A549 (cell line): ENCODE data around the gene TBL1X. TPM values are rescaled to one million over a fixed set of nuclear protein-coding genes. Genes with fewer than 3 reads are reported as not detected.

Source experiments
- ATAC-seq, 2 experiments: fragments of 200-7000 bp in 1 of 2; fragments of >200 bp in 1 of 2; cut with Nextera tagmentation in 1 of 2; cut with Tn5 transposase in 1 of 2; 3 replicates each; pipeline versions ENCODE4 v1.8.0 to v1.9.1; 2018 to 2020; ENCODE audit warnings: mild to moderate bottlenecking in 1 of 2, moderate library complexity in 1 of 2
- CTCF ChIA-PET: fragments of 300-600 bp; sonication (Branson Sonifier 250); formaldehyde crosslinking; extraction: SDS; loops from one replicate; lab custom pipeline; 2021; ENCODE audit warnings: antibody characterized with exemption, inconsistent platforms; lab: Yijun Ruan, JAX
- POLR2A ChIA-PET: fragments of 350-600 bp; formaldehyde crosslinking; extraction: SDS; loops from one replicate; lab custom pipeline; 2021; ENCODE audit warnings: antibody characterized with exemption, inconsistent platforms; lab: Yijun Ruan, JAX
- DNase-seq, 2 experiments: peaks; one replicate each; pipeline versions ENCODE4 v3.0.0 to v3.0.0-alpha.2; 2011 to 2016; ENCODE audit warnings: low read depth in 1 of 2, low spot score in 1 of 2
- FAIRE-seq: peaks from 2 replicates; lab custom pipeline; 2011; peaks lifted over from hg19 to GRCh38; lab: Jason Lieb, UNC
- H3K27ac ChIP-seq, 2 experiments: fragments of >200 bp; sonication (Bioruptor Twin); formaldehyde crosslinking; 3 replicates each; pipeline ENCODE4 v1.5.1; 2016 to 2017
- H3K4me1 ChIP-seq: fragments of >200 bp; sonication (Bioruptor Twin); formaldehyde crosslinking; 3 replicates; pipeline ENCODE4 v1.6.1; 2016
- H3K4me2 ChIP-seq: fragments of >200 bp; sonication (Bioruptor Twin); formaldehyde crosslinking; 3 replicates; pipeline ENCODE4 v1.6.1; 2016
- H3K4me3 ChIP-seq: fragments of >200 bp; sonication (Bioruptor Twin); formaldehyde crosslinking; 3 replicates; pipeline ENCODE4 v1.5.1; 2016
- H3K9me3 ChIP-seq: fragments of >200 bp; sonication (Bioruptor Twin); formaldehyde crosslinking; 3 replicates; pipeline ENCODE4 v1.6.1; 2016
- BCL3 ChIP-seq: fragments of >200 bp; sonication (Bioruptor Twin); formaldehyde crosslinking; IDR thresholded peaks from 3 replicates; pipeline ENCODE4 v1.6.1; 2016
- BHLHE40 ChIP-seq: IDR thresholded peaks from 2 replicates; pipeline ENCODE4 v1.6.1; 2012; ENCODE audit warnings: low read depth, low read length, inconsistent platforms
- CBX2 ChIP-seq: fragments of 200-600 bp; sonication (generic); IDR thresholded peaks from 2 replicates; pipeline ENCODE4 v1.6.1; 2016; ENCODE audit warnings: low read depth, mild to moderate bottlenecking, borderline replicate concordance
- CBX8 ChIP-seq: fragments of 200-600 bp; sonication (generic); IDR thresholded peaks from 2 replicates; pipeline ENCODE4 v1.6.1; 2016
- CEBPB ChIP-seq, 2 experiments: fragments of >200 bp in 1 of 2; sonication (Bioruptor Twin) in 1 of 2; formaldehyde crosslinking in 1 of 2; IDR thresholded peaks; 2 replicates each; pipeline ENCODE4 v1.6.1; 2012 to 2016
- CHD2 ChIP-seq: fragments of 150-350 bp; IDR thresholded peaks from 2 replicates; pipeline ENCODE4 v1.6.1; 2014; ENCODE audit warnings: low read length; ENCODE audit not compliant: partially characterized antibody
- CHD4 ChIP-seq: fragments of 200-600 bp; sonication (generic); IDR thresholded peaks from 2 replicates; pipeline ENCODE4 v1.6.1; 2016; ENCODE audit warnings: antibody characterized with exemption, mild to moderate bottlenecking, borderline replicate concordance
- ELK1 ChIP-seq: fragments of 150-350 bp; IDR thresholded peaks from 2 replicates; pipeline ENCODE4 v1.6.1; 2014; ENCODE audit warnings: low read depth, mild to moderate bottlenecking, low read length
- FOSB ChIP-seq: fragments of 250-450 bp; sonication (Bioruptor Pico); IDR thresholded peaks from 2 replicates; pipeline ENCODE4 v1.5.0; 2020; ENCODE audit warnings: mild to moderate bottlenecking, moderate library complexity
- FOSL2 ChIP-seq, 2 experiments: fragments of 450-650 bp in 1 of 2; fragments of >200 bp in 1 of 2; sonication (Bioruptor Twin) in 1 of 2; formaldehyde crosslinking; IDR thresholded peaks; 2 replicates each; pipeline versions ENCODE4 v1.5.0 to v1.6.1; 2016 to 2020; ENCODE audit warnings: mild to moderate bottlenecking in 1 of 2, moderate library complexity in 1 of 2
- FOXS1 ChIP-seq: fragments of 250-450 bp; sonication (Bioruptor Pico); IDR thresholded peaks from 2 replicates; pipeline ENCODE4 v1.5.0; 2020; ENCODE audit warnings: mild to moderate bottlenecking, moderate library complexity
- GATA3 ChIP-seq: IDR thresholded peaks from 2 replicates; pipeline ENCODE4 v1.6.1; 2012; ENCODE audit warnings: borderline replicate concordance
- HDAC2 ChIP-seq: fragments of 200-600 bp; sonication (generic); IDR thresholded peaks from 2 replicates; pipeline ENCODE4 v1.6.1; 2016
- HEYL ChIP-seq: fragments of 250-450 bp; sonication (Bioruptor Pico); IDR thresholded peaks from 2 replicates; pipeline ENCODE4 v1.8.0; 2021; ENCODE audit warnings: mild to moderate bottlenecking, moderate library complexity
- HOXA7 ChIP-seq: fragments of 250-450 bp; sonication (Bioruptor Pico); IDR thresholded peaks from 2 replicates; pipeline ENCODE4 v1.5.0; 2020; ENCODE audit warnings: mild to moderate bottlenecking, moderate library complexity
- HOXB13 ChIP-seq: fragments of 250-450 bp; sonication (Bioruptor Pico); IDR thresholded peaks from 2 replicates; pipeline ENCODE4 v1.5.0; 2020; ENCODE audit warnings: low read depth, mild to moderate bottlenecking, moderate library complexity
- KDM1A ChIP-seq: fragments of 200-600 bp; sonication (generic); IDR thresholded peaks from 2 replicates; pipeline ENCODE4 v1.6.1; 2016; ENCODE audit warnings: low read depth, mild to moderate bottlenecking
- NFE2L2 ChIP-seq: fragments of 150-350 bp; conservative IDR thresholded peaks from 2 replicates; pipeline ENCODE4 v1.6.1; 2014; ENCODE audit warnings: low read length
- NPAS2 ChIP-seq: fragments of 250-450 bp; sonication (Bioruptor Pico); IDR thresholded peaks from 2 replicates; pipeline ENCODE4 v1.8.0; 2022; ENCODE audit warnings: mild to moderate bottlenecking, moderate library complexity, borderline replicate concordance
- NR3C1 ChIP-seq: fragments of >200 bp; sonication (Bioruptor Twin); formaldehyde crosslinking; IDR thresholded peaks from 3 replicates; pipeline ENCODE4 v1.6.1; 2017
- PHF8 ChIP-seq: fragments of 200-600 bp; sonication (generic); IDR thresholded peaks from 2 replicates; pipeline ENCODE4 v1.6.1; 2016; ENCODE audit warnings: low read depth, mild to moderate bottlenecking, antibody characterized with exemption, moderate library complexity, borderline replicate concordance
- POLR2A ChIP-seq: IDR thresholded peaks from 2 replicates; pipeline ENCODE4 v1.6.1; 2012; ENCODE audit warnings: mild to moderate bottlenecking, low read length
- RAD21 ChIP-seq, 2 experiments: fragments of >200 bp in 1 of 2; sonication (Bioruptor Twin) in 1 of 2; formaldehyde crosslinking in 1 of 2; IDR thresholded peaks in 1 of 2; conservative IDR thresholded peaks in 1 of 2; 2 replicates in 1 of 2; 3 replicates in 1 of 2; pipeline ENCODE4 v1.6.1; 2012 to 2018; ENCODE audit warnings: inconsistent platforms in 1 of 2
- RARB ChIP-seq: fragments of 250-450 bp; sonication (Bioruptor Pico); IDR thresholded peaks from 2 replicates; pipeline ENCODE4 v1.8.0; 2021; ENCODE audit warnings: mild to moderate bottlenecking, moderate library complexity
- RNF2 ChIP-seq: fragments of 200-600 bp; sonication (generic); IDR thresholded peaks from 2 replicates; pipeline ENCODE4 v1.6.1; 2016; ENCODE audit warnings: low read depth, mild to moderate bottlenecking, antibody characterized with exemption, moderate library complexity, borderline replicate concordance
- SMC3 ChIP-seq: fragments of >200 bp; sonication (Bioruptor Twin); formaldehyde crosslinking; IDR thresholded peaks from 3 replicates; pipeline ENCODE4 v1.6.1; 2018; ENCODE audit warnings: inconsistent platforms
- TP53 ChIP-seq: fragments of 250-450 bp; sonication (Bioruptor Pico); IDR thresholded peaks from 2 replicates; pipeline ENCODE4 v1.5.0; 2021; ENCODE audit warnings: mild to moderate bottlenecking, moderate library complexity
- ZFP36 ChIP-seq: fragments of 450-650 bp; IDR thresholded peaks from 2 replicates; pipeline ENCODE4 v1.6.1; 2014; ENCODE audit warnings: borderline replicate concordance; ENCODE audit not compliant: partially characterized antibody
- ZSCAN20 ChIP-seq: fragments of 250-450 bp; sonication (Bioruptor Pico); IDR thresholded peaks from 2 replicates; pipeline ENCODE4 v1.8.0; 2022; ENCODE audit warnings: mild to moderate bottlenecking, moderate library complexity
- WGBS: methylation state at CpG from one replicate; pipeline ENCODE4 v1.1.6; 2017; ENCODE audit errors: missing lambda C conversion rate; 5-methylcytosine and 5-hydroxymethylcytosine counted together
- polyA plus RNA-seq, 4 experiments: library from polyadenylated mRNA; depleted of rRNA in 3 of 4; stranded (reverse); fragments of >200 nt; fragmentation: RNase III in 1 of 4; extraction: RNeasy Plus Mini Kit Qiagen cat#74134 plus additional on column Dnase treatment in 1 of 4; gene quantifications; 2 replicates in 3 of 4; 3 replicates in 1 of 4; pipeline ENCODE4 v1.2.3, GENCODE V29; 2011 to 2017
- TF ChIP-seq, protein P1 (sequence below): fragments of 450-650 bp; IDR thresholded peaks from 2 replicates; pipeline ENCODE4 v1.6.1; 2014; ENCODE audit warnings: antibody characterized with exemption
- TF ChIP-seq, protein P2 (sequence below): fragments of >200 bp; sonication (Bioruptor Twin); formaldehyde crosslinking; IDR thresholded peaks from 3 replicates; pipeline ENCODE4 v1.5.1; 2016
- TF ChIP-seq, protein P3 (sequence below): IDR thresholded peaks from 2 replicates; pipeline ENCODE4 v1.6.1; 2012; ENCODE audit warnings: low read depth, borderline replicate concordance

TBL1X gene
- polyA plus RNA-seq, 2 of the 4 experiments (the other 2 are of a cell fraction) = 14.6 to 18.0 TPM

- TF ChIP-seq NPAS2 (no peak), CBX8 (no peak), POLR2A (no peak), PHF8 (no peak), ZFP36 (no peak), NR3C1 (no peak)
- TF ChIP-seq, protein P1, sequence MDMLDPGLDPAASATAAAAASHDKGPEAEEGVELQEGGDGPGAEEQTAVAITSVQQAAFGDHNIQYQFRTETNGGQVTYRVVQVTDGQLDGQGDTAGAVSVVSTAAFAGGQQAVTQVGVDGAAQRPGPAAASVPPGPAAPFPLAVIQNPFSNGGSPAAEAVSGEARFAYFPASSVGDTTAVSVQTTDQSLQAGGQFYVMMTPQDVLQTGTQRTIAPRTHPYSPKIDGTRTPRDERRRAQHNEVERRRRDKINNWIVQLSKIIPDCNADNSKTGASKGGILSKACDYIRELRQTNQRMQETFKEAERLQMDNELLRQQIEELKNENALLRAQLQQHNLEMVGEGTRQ = no peak
- ATAC-seq = no peak
- FAIRE-seq = no peak
- no peak overlapping the region for H3K27ac ChIP-seq
- no peaks in the 10 kb centered on the region for H3K9me3 ChIP-seq
- WGBS = 91% methylated on average over 7 of the region's 7 CpGs
- ChIA-PET CTCF (interaction anchor here (0.9 kb wide), 1 partner anchor 11 kb away, joined by 3 read pairs; no protein-coding TSS in a partner anchor), POLR2A (no interaction called here)
- peaks cover 8% of the 10 kb centered on the region; the same call in 2 of the 3 replicates for H3K4me1 ChIP-seq
- no peak overlapping the region for H3K4me2 ChIP-seq
- no peak overlapping the region for H3K4me3 ChIP-seq
- DNase-seq = no peak
These were observed 142.1 kb downstream of the TBL1X start for GRCh38 chrX:9606971-9607370.

- FAIRE-seq (no peak), DNase-seq (no peak), ATAC-seq (no peak)
- Histone ChIP-seq H3K4me3 (no peak overlapping the region), H3K27ac (no peak overlapping the region), H3K4me2 (no peak overlapping the region), H3K4me1 (peaks cover 8% of the 10 kb centered on the region; the same call in 2 of the 3 replicates), H3K9me3 (no peaks in the 10 kb centered on the region)
- TF ChIP-seq HOXA7 (no peak), RARB (CRISPR knock-in tag) (no peak), FOXS1 (CRISPR knock-in tag) (no peak), SMC3 (no peak), HOXB13 (CRISPR knock-in tag) (no peak), KDM1A (no peak), RNF2 (no peak), RAD21 (conservative IDR thresholded peaks at IDR 0.05 in 1 of 2, IDR thresholded peaks at IDR 0.05 in 1 of 2) (no peak), FOSB (CRISPR knock-in tag) (no peak), CEBPB (IDR thresholded peaks at IDR 0.05) (no peak), TP53 (CRISPR knock-in tag) (no peak), ELK1 (no peak), HDAC2 (no peak), NR3C1 (no peak), ZSCAN20 (CRISPR knock-in tag) (no peak)
- TF ChIP-seq, protein P2, sequence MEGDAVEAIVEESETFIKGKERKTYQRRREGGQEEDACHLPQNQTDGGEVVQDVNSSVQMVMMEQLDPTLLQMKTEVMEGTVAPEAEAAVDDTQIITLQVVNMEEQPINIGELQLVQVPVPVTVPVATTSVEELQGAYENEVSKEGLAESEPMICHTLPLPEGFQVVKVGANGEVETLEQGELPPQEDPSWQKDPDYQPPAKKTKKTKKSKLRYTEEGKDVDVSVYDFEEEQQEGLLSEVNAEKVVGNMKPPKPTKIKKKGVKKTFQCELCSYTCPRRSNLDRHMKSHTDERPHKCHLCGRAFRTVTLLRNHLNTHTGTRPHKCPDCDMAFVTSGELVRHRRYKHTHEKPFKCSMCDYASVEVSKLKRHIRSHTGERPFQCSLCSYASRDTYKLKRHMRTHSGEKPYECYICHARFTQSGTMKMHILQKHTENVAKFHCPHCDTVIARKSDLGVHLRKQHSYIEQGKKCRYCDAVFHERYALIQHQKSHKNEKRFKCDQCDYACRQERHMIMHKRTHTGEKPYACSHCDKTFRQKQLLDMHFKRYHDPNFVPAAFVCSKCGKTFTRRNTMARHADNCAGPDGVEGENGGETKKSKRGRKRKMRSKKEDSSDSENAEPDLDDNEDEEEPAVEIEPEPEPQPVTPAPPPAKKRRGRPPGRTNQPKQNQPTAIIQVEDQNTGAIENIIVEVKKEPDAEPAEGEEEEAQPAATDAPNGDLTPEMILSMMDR = no peak
- 90% methylated on average over 7 of the region's 7 CpGs for WGBS
- CTCF ChIA-PET = no interaction called here
- POLR2A ChIA-PET = no interaction called here
These were observed 144.6 kb downstream of the TBL1X start for GRCh38 chrX:9609499-9609898.

DNA sequence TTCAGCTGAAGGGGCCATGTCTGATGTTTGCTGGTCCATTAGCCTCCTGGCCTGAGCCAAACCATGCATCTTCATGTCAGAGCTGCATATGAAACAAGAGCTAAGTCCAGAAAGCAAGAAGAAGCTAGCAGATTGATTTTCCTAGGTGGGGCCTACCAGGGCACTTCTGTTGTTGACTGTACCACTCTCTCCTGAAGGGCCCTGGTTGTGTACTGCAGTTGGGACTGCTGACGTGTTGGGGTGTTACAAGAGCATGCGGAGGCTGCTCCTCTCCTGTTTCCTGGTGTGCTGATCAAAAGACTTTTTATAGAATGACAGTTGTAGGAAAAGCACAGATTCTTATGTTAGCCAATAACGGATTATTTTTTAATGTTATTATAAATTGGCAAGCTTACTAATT lies 145.1 kb downstream of the TBL1X start:
- POLR2A ChIA-PET = no interaction called here
- no peak for ATAC-seq

More for the DNA sequence above, 145.1 kb downstream of the TBL1X start:
- H3K27ac ChIP-seq = no peak overlapping the region
- CTCF ChIA-PET = interaction anchor here (1.3 kb wide), 1 partner anchor 31 kb away, joined by 4 read pairs; no protein-coding TSS in a partner anchor
- WGBS = 91% methylated on average over 3 of the region's 3 CpGs
- DNase-seq (no peak), FAIRE-seq (no peak)
- H3K4me3 ChIP-seq = no peak overlapping the region
- TF ChIP-seq FOSL2 (IDR thresholded peaks at IDR 0.05) (no peak), FOSL2 (CRISPR knock-in tag; IDR thresholded peaks at IDR 0.05) (no peak), GATA3 (no peak), ZSCAN20 (CRISPR knock-in tag) (no peak), BHLHE40 (no peak), NR3C1 (no peak), NFE2L2 (no peak), RARB (CRISPR knock-in tag) (no peak), HEYL (CRISPR knock-in tag) (no peak), CBX2 (no peak), CHD2 (no peak), BCL3 (no peak), FOXS1 (CRISPR knock-in tag) (no peak), CHD4 (no peak), PHF8 (no peak)
- TF ChIP-seq, protein P3, sequence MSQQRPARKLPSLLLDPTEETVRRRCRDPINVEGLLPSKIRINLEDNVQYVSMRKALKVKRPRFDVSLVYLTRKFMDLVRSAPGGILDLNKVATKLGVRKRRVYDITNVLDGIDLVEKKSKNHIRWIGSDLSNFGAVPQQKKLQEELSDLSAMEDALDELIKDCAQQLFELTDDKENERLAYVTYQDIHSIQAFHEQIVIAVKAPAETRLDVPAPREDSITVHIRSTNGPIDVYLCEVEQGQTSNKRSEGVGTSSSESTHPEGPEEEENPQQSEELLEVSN = no peak
- no peak overlapping the region for H3K4me2 ChIP-seq
- peaks cover 8% of the 10 kb centered on the region; the same call in 2 of the 3 replicates for H3K4me1 ChIP-seq
- H3K9me3 ChIP-seq = no peaks in the 10 kb centered on the region
